ENCODE data around the gene EXOC6B. TPM values are rescaled to one million over a fixed set of nuclear protein-coding genes. Genes with fewer than 3 reads are reported as not detected.

EXOC6B gene
- total and polyA plus RNA-seq, 10 of the 15 experiments (the other 5 are each of a cell fraction or from before 2014, with no cell fraction given) = 0.23 to 2.2 (median 1.2) TPM

DNA sequence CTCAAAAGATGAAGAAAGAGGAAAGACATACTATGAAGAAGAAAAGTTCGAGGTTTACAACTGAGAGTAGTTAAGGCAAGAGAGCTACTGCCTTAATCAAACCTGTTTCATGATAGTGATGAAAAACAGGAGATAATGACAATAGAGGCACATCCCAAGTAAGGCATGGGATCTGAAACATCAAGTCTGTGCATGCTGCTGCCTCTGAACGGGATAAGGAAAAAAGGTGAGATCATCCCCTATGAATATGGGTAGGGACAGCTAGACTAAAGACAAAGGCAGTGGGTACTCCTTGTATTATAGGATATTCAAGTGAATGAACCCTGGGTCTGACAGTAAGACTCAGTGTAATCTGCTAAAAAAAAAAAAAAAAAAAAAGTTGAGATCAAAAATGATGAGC lies 3.0 kb downstream of the EXOC6B start:
- no peak for FAIRE-seq

More for the DNA sequence above, 3.0 kb downstream of the EXOC6B start:
- no peak overlapping the region for H2AFZ ChIP-seq (ENCODE audit: control insufficient read depth, low read depth, low read length)
- H3K4me3 ChIP-seq = no peak overlapping the region
- ChIA-PET POLR2A (no interaction called here), RAD21 (ENCODE audit: unreplicated experiment) (interaction anchor here (1.0 to 1.7 kb wide), 2 partner anchors 37 to 70 kb away, joined by 3 read pairs; no protein-coding TSS in a partner anchor), CTCF (interaction anchor here (0.6 to 1.2 kb wide), 4 partner anchors 38 to 68 kb away, joined by 3 to 5 read pairs (median 4); no protein-coding TSS in a partner anchor), SMC1A (ENCODE audit: uncharacterized antibody, unreplicated experiment) (no interaction called here)
- no peak for DNase-seq (ENCODE audit: low read depth, low spot score)
- intact Hi-C loops (cut with micrococcal nuclease; ENCODE audit: unreplicated experiment) (loop anchor here (2.0 kb wide), 1 partner anchor 40 kb away; no protein-coding TSS in a partner anchor), in situ Hi-C loops (cut with MboI) (no loop called here)
- no peaks in the 10 kb centered on the region for H3K36me3 ChIP-seq (ENCODE audit: control insufficient read depth in 2 of 2, insufficient read depth in 2 of 2, low read length in 1 of 2)
- WGBS (ENCODE audit: insufficient coverage, insufficient replicate concordance, low lambda C conversion rate, missing lambda C conversion rate) = 42% methylated on average over 2 of the region's 2 CpGs
- H3K79me2 ChIP-seq (ENCODE audit: control insufficient read depth, insufficient read depth, low read length) = no peaks in the 10 kb centered on the region
- TF ChIP-seq GABPA (IDR thresholded peaks at IDR 0.05; ENCODE audit: low read depth) = no peak
- no peak for TF ChIP-seq PML (IDR thresholded peaks at IDR 0.05; ENCODE audit: low read length)
- no peak for TF ChIP-seq RAD51 (IDR thresholded peaks at IDR 0.05)
- TF ChIP-seq STAT3 (IDR thresholded peaks at IDR 0.05; ENCODE audit: low read depth, low read length) = no peak
- no peak for TF ChIP-seq YY1 (IDR thresholded peaks at IDR 0.05; ENCODE audit: low read depth, low read length)
- TF ChIP-seq CTCF (IDR thresholded peaks at IDR 0.05 in 2 of 3, conservative IDR thresholded peaks at IDR 0.05 in 1 of 3; ENCODE audit: control insufficient read depth in 2 of 3, extremely low read depth in 1 of 3, insufficient read depth in 1 of 3, low read depth in 3 of 3, low read length in 3 of 3) = no peak
- TF ChIP-seq IKZF2 (IDR thresholded peaks at IDR 0.05) = no peak
- no peak for TF ChIP-seq RELA (IDR thresholded peaks at IDR 0.05; ENCODE audit: borderline replicate concordance, partially characterized antibody)
- no peak for TF ChIP-seq CEBPB (IDR thresholded peaks at IDR 0.05; ENCODE audit: borderline replicate concordance in 1 of 2, low read depth in 2 of 2, low read length in 2 of 2)
- TF ChIP-seq ZZZ3 (IDR thresholded peaks at IDR 0.05; ENCODE audit: control insufficient read depth, insufficient read length, low read depth) = no peak
- TF ChIP-seq MYC (IDR thresholded peaks at IDR 0.05; ENCODE audit: insufficient read depth, insufficient read length, insufficient replicate concordance, low read length, severe bottlenecking) = no peak
- TF ChIP-seq, protein P1, sequence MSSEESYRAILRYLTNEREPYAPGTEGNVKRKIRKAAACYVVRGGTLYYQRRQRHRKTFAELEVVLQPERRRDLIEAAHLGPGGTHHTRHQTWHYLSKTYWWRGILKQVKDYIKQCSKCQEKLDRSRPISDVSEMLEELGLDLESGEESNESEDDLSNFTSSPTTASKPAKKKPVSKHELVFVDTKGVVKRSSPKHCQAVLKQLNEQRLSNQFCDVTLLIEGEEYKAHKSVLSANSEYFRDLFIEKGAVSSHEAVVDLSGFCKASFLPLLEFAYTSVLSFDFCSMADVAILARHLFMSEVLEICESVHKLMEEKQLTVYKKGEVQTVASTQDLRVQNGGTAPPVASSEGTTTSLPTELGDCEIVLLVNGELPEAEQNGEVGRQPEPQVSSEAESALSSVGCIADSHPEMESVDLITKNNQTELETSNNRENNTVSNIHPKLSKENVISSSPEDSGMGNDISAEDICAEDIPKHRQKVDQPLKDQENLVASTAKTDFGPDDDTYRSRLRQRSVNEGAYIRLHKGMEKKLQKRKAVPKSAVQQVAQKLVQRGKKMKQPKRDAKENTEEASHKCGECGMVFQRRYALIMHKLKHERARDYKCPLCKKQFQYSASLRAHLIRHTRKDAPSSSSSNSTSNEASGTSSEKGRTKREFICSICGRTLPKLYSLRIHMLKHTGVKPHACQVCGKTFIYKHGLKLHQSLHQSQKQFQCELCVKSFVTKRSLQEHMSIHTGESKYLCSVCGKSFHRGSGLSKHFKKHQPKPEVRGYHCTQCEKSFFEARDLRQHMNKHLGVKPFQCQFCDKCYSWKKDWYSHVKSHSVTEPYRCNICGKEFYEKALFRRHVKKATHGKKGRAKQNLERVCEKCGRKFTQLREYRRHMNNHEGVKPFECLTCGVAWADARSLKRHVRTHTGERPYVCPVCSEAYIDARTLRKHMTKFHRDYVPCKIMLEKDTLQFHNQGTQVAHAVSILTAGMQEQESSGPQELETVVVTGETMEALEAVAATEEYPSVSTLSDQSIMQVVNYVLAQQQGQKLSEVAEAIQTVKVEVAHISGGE (CRISPR knock-in tag; IDR thresholded peaks at IDR 0.05) = no peak
- no peak for TF ChIP-seq CBFB (IDR thresholded peaks at IDR 0.05; ENCODE audit: low read depth)
- TF ChIP-seq ZNF274 (IDR thresholded peaks at IDR 0.05; ENCODE audit: insufficient read depth, insufficient read length) = no peak
- no peak for TF ChIP-seq RUNX3 (IDR thresholded peaks at IDR 0.05; ENCODE audit: low read length)
- H4K20me1 ChIP-seq (ENCODE audit: control insufficient read depth, insufficient read depth) = no peaks in the 10 kb centered on the region
- no peaks in the 10 kb centered on the region for H3K9me3 ChIP-seq (replicated peaks; ENCODE audit: control insufficient read depth, insufficient read depth, low read length)
- H3K27ac ChIP-seq (ENCODE audit: control insufficient read depth, insufficient read depth) = no peak overlapping the region
- H3K27me3 ChIP-seq (replicated peaks in 1 of 2; ENCODE audit: control insufficient read depth in 2 of 2, insufficient read depth in 2 of 2, low read length in 1 of 2) = no peaks in the 10 kb centered on the region
- ATAC-seq = no peak
- no peak overlapping the region for H3K9ac ChIP-seq (ENCODE audit: control insufficient read depth, insufficient read depth, low read length)
- BruUV-seq (replicated peaks) = no TSS peak
- no peak overlapping the region for H3K4me2 ChIP-seq (ENCODE audit: control insufficient read depth, insufficient read depth)
- no peaks in the 10 kb centered on the region for H3K4me1 ChIP-seq (ENCODE audit: control insufficient read depth, insufficient read depth, low read length)

All from GM12878 (cell line).